Left cardiac atrium (tissue), 4 donors: Measurements from ENCODE around the gene SERF2. TPM values are rescaled to one million over a fixed set of nuclear protein-coding genes. Genes with fewer than 3 reads are reported as not detected.
"Not testable (repeated sequence)": the region's sequence is repeated elsewhere in the genome, so short reads cannot be mapped to it uniquely, and the experiment has no call there.

ENCODE experiments used
- ATAC-seq, 2 donors: fragments of 200-7000 bp; cut with Tn5 transposase; one replicate each; pipeline ENCODE4 v1.9.1; 2020; ENCODE audit warnings: mild to moderate bottlenecking in 2 of 2, moderate library complexity in 2 of 2
- DNase-seq: peaks from one replicate; pipeline ENCODE4 v3.0.0-alpha.2; 2020
- intact Hi-C, 2 donors: fragments of 100-400 bp; cut with DNase I; formaldehyde crosslinking; loops; one replicate each; pipeline versions ENCODE4 v1.14.1 to v1.15.1; 2022 to 2023
- total RNA-seq, 2 donors: library from RNA; stranded (reverse); fragmentation: NEBNext Ultra II Directional; extraction: Animal tissue kit (Norgen Biotek cat#: 25700); gene quantifications; one replicate each; pipeline ENCODE4 v1.2.1, GENCODE V29; 2021
- donor health status: DM: no; HTN: yes; CAD: no.
- donor health status: DM: no; HTN: yes; CAD: no; lungs with severe emphysema.
- donor health status: DM: yes; HTN: yes; CAD: no.
- donor health status: Dilated cardiomyopathy.

The SERF2 gene
- total RNA-seq, 2 donors from 2014 or later, result 868 to 923 TPM

DNA sequence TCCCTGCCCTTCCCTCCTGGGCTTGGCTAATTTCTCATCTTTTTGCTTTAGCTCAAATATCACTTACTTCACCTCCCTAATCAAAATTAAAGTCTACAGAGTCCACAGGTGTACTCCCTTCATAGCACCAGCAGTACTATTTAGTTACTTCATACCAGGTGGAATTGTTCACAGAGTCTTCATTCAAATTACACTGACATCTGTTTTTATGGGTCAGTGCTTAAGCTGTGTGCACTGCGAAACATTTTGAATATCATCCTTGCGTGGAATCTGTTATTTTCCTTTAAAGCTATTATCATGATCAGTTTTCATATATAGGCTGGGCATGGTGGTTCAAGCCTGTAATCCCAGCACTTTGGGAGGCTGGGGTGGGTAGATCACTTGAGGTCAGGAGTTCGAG is 2.7 kb upstream of the SERF2 start:
- ATAC-seq (no peak), DNase-seq (no peak)
- intact Hi-C loops, result no loop called here

GRCh38 chr15:43792761-43793476 is 799 bp downstream of the SERF2 start:
- intact Hi-C loops, result no loop called here
- DNase-seq, result peak; percentile 62

DNA sequence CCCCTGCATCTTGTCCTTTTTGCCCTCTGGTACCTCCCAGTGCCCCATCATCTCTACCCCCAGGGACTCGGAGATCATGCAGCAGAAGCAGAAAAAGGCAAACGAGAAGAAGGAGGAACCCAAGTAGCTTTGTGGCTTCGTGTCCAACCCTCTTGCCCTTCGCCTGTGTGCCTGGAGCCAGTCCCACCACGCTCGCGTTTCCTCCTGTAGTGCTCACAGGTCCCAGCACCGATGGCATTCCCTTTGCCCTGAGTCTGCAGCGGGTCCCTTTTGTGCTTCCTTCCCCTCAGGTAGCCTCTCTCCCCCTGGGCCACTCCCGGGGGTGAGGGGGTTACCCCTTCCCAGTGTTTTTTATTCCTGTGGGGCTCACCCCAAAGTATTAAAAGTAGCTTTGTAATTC is 1.5 kb downstream of the SERF2 start:
- ATAC-seq (no peak), DNase-seq (no peak)
- intact Hi-C loops, result no loop called here

More at GRCh38 chr15:43792761-43793476, 799 bp downstream of the SERF2 start:
- peak in 1 of 2 donors; percentile 13 for ATAC-seq

- ATAC-seq, result no peak
- intact Hi-C loops, result no loop called here
- DNase-seq, result peak; percentile 52
These were observed 2.3 kb downstream of the SERF2 start for GRCh38 chr15:43794269-43795037.

GRCh38 chr15:43795197-43795596 is 3.1 kb downstream of the SERF2 start:
- ATAC-seq (no peak), DNase-seq (no peak)
- intact Hi-C loops, result no loop called here

DNA sequence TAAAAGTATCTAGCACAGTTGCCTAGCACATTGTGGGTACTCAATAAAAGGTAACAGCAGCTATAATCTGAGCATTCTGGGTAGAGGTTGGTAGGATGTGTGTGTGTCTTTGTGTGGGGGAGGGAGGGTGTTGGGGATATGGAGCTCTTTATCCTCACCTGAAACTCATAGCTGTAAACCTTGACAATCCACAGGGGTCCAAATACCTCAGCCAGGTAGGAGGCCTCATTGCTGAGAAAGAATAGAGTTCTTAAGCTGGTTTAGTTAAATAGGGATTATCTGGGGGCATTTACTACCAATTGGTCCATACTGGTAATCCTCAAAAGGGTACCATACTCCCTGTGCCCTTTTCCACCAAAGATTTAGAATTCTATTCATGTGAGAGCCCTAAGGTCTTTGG is 3.9 kb downstream of the SERF2 start:
- intact Hi-C loops, result no loop called here
- ATAC-seq (no peak), DNase-seq (no peak)

- intact Hi-C loops, result no loop called here
- ATAC-seq, result no peak
- DNase-seq, result no peak
These were observed 4.4 kb downstream of the SERF2 start for GRCh38 chr15:43796566-43796965.

- ATAC-seq (no peak), DNase-seq (no peak)
- intact Hi-C loops, result no loop called here
These were observed 7.3 kb downstream of the SERF2 start for GRCh38 chr15:43799209-43799944.

GRCh38 chr15:43799945-43800285 is 7.8 kb downstream of the SERF2 start, which contains the start of gene SERINC4:
Gene SERINC4, minus strand, starts transcription at chr15:43800220. Its CDS starts 234 bp downstream, at chr15:43799986.
- ATAC-seq (peak in 1 of 2 donors; percentile 7), DNase-seq (no peak)
- intact Hi-C loops, result no loop called here

DNA sequence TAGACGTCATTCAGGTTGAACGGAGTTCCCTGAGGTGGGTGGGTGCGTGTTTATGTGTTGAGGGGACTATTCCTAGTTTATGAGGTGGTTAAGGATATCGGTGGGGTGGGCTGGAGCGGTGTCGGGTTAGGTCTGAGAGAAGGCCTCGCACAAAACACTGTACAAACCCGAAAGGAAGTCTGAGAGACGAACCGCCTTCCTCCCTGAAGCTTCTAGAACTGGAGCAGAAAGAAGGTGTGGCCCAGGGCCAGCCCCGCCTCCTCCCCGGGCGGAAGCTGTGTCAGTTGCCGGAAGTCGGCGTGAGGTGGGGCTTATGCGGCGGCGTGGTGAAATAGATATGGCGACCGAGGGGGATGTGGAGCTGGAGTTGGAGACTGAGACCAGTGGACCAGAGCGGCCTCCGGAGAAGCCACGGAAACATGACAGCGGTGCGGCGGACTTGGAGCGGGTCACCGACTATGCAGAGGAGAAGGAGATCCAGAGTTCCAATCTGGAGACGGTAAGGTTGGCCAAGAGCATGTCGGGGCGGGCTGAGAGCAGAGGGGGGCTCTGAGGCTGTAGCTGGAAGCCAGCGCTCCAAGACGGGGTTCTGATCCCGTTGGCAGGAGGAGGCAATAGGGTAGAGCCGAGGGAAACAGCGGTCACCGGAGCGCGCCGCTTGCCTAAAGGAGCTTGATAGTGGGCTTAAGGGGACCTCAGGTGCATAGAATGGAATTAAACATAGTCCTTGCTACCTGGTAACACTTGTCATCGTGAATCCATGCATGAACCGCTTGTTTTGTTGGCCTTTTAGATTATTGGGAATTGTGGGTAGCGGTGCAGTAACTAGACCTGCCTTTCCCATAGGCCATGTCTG is 8.4 kb downstream of the SERF2 start, which contains the start of gene HYPK:
HYPK (plus strand) TSS at position 314 of the 856 bp plus-strand sequence; CDS start at position 338, 24 bp downstream.
- intact Hi-C loops, result no loop called here
- DNase-seq (peak; percentile 95), ATAC-seq (peak; percentile 91 to 97)

DNA sequence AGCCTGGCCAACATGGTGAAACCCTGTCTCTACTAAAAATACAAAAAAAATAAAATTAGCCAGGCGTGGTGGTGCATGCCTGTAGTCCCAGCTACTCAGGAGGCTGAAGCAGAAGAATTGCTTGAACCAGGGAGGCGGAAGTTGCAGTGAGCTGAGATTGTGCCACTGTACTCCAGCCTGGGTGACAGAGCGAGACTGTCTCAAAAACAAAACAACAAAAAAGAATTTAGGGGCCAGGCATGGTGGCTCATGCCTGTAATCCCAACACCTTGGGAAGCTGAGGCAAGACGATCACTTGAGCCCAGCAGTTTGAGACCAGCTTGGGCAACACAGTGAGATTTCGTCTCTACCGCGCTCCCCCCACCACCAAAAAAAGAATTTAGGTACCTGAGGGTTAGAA is 10.6 kb downstream of the SERF2 start:
- ATAC-seq, intact Hi-C loops, DNase-seq: not testable (repeated sequence)

DNA sequence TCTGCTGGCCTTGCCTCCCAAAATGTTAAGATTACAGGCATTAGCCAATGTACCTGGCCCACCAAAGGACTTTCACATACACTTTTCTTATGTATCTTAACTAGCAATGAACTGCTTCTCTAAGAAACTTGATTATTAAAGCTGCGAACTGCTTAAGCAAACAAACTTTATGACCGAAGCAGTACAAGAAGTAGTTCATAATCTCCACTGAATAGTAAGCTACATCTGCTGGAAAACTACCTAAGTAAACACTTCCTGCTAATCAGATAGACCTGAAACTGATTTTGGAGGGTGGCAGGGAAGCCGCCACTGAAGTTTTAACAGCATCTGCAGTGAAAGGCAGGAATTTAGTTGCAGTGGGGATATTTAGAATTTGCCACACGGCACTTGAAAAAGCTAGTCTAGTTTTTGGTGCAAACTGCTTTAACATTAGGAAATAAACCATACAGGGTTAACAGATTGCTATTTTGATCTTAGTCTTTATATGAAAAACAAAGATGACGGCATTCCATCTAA is 16.4 kb downstream of the SERF2 start:
- ATAC-seq, result no peak
- intact Hi-C loops, result no loop called here
- DNase-seq, result no peak

DNA sequence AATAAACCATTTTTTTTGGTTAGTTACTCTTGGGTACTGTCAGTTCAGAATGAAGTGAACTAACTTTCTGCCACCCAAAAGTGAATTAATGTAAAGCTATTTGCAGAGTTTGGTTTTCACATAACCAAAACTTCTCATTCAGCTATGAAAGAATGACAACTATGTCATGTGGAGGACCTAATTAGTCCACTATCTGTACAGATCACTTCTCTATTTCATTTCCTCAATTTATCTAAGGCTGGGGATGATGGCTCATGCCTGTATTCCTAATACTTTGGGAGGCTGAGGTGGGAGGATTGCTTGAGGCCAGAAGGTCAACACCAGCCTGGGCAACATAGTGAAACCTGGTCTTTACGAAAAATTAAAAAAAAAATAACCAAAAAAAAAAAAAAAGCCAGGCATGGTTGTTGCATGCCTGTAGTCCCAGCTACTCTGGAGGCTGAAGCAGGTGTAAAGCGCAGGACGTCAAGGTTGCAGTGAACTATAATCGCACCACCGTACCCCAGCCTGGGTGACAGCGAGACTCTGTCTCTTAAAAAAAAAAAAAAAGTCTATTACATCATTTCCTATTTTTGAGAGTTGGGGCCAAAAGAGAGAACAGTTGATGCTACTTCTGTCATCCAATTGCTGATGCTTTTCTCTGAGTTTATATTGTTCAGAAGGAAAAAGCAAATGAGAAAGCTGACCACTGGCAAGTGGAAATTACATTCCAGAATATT is 17.0 kb downstream of the SERF2 start:
- no peak for DNase-seq
- intact Hi-C loops, result no loop called here
- ATAC-seq, result no peak

GRCh38 chr15:43815064-43815463 is 22.9 kb downstream of the SERF2 start:
- ATAC-seq, intact Hi-C loops, DNase-seq: not testable (repeated sequence)

GRCh38 chr15:43821505-43821904 is 29.4 kb downstream of the SERF2 start:
- no peak for ATAC-seq
- intact Hi-C loops, result no loop called here
- DNase-seq, result no peak

DNA sequence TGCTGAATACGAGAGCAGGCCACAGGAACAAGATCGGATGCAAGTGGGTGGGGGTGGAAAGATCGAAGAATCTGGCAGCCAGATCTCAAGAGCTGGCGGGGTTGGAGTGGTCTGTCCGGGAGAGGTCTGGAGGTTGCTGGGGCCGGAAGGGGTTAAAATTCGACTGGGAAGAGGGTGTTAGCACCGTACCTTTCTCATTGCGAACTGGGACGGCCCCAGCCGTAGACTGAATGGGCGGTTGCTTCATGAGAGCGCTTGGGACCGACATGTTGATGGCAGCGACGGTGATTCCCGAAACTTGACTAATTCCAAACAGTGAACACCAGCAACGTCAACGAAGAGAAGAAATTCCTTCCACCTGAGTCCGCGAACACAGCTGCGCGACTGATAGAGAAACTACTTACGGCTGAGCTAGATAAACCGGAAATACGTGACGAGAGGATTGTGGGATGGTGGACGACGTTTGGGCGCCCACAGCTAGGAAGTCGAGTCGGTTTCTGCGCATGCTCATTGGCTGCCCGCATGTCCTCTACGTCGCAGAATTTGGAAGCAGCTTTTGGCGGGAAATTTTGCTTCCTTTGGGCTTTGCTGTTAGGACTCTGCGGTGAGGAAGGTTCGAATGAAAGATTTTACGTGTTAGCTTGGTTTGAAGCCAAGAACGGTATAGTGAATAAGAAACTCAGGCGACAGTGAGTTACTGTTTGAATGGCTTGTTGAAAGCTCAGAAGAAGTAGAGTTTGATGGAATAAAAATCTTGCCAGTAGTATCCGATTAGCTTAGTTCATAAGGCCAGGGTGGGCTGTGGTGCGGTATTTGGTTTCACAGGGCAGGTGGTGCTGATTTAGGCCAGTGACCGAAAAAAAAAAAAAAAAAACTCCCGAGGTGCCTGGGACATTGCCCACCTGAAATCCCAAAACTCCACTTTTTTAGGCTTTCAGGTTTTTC is 32.5 kb downstream of the SERF2 start, which contains the start of gene MFAP1:
MFAP1 (minus strand) TSS at position 389 of the 945 bp plus-strand sequence; CDS start at position 268, 121 bp downstream.
- peak; percentile 96 for DNase-seq
- peak; percentile 95 to 96 for ATAC-seq
- intact Hi-C loops, result no loop called here

DNA sequence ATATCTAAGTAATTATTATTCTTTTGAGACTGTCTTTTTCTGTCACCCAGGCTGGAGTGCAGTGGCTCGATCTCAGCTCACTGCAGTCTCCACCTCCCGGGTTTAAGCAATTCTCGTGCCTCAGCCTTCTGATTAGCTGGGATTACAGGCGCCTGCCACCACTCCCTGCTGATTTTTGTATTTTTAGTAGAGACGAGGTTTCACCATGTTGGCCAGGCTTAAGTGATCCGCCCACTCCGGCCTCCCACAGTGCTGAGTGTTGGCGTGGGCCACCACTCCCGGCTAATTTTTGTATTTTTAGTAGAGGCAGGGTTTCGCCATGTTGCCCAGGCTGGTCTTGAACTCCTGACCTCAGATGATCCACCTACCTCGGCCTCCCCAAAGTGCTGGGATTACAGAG is 33.2 kb downstream of the SERF2 start:
- ATAC-seq, DNase-seq, intact Hi-C loops: not testable (repeated sequence)
